Measurements from ENCODE around the gene MTARC2. TPM values are rescaled to one million over a fixed set of nuclear protein-coding genes. Genes with fewer than 3 reads are reported as not detected.

Gene MTARC2
- total and polyA plus RNA-seq, 2 of the 13 experiments (the other 11 are each of a cell fraction or from before 2014, with no cell fraction given), result 8.5 to 10.1 TPM

DNA sequence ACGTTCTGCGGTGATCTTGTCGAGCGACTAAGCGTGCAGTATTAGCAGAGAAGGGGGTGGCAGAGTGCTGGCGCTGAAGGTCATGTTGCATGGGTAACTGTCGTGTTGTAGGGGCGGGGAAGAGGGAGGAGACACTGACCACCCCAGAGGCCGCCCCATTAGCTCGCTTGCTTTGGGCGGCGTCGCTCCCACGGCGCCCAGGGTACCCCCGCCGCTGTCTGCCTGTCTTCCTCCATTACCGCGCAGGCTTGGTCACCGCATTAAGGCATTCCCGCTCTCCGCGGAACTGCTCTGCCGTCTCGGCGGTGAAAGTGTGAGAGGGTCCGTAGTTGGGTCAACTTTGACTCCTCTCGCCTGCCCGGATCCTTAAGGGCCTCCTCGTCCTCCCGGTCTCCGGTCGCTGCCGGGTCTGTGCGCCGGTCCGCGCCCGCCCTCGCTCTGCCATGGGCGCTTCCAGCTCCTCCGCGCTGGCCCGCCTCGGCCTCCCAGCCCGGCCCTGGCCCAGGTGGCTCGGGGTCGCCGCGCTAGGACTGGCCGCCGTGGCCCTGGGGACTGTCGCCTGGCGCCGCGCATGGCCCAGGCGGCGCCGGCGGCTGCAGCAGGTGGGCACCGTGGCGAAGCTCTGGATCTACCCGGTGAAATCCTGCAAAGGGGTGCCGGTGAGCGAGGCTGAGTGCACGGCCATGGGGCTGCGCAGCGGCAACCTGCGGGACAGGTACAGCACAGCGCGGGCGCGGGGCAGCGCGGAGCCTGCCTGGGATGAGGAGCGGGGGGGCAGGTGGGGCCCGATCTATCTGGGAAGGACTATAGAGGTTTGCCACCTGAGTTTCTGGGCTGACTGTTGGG is at the start of gene MTARC2 (continued):
- TF ChIP-seq, protein P1, sequence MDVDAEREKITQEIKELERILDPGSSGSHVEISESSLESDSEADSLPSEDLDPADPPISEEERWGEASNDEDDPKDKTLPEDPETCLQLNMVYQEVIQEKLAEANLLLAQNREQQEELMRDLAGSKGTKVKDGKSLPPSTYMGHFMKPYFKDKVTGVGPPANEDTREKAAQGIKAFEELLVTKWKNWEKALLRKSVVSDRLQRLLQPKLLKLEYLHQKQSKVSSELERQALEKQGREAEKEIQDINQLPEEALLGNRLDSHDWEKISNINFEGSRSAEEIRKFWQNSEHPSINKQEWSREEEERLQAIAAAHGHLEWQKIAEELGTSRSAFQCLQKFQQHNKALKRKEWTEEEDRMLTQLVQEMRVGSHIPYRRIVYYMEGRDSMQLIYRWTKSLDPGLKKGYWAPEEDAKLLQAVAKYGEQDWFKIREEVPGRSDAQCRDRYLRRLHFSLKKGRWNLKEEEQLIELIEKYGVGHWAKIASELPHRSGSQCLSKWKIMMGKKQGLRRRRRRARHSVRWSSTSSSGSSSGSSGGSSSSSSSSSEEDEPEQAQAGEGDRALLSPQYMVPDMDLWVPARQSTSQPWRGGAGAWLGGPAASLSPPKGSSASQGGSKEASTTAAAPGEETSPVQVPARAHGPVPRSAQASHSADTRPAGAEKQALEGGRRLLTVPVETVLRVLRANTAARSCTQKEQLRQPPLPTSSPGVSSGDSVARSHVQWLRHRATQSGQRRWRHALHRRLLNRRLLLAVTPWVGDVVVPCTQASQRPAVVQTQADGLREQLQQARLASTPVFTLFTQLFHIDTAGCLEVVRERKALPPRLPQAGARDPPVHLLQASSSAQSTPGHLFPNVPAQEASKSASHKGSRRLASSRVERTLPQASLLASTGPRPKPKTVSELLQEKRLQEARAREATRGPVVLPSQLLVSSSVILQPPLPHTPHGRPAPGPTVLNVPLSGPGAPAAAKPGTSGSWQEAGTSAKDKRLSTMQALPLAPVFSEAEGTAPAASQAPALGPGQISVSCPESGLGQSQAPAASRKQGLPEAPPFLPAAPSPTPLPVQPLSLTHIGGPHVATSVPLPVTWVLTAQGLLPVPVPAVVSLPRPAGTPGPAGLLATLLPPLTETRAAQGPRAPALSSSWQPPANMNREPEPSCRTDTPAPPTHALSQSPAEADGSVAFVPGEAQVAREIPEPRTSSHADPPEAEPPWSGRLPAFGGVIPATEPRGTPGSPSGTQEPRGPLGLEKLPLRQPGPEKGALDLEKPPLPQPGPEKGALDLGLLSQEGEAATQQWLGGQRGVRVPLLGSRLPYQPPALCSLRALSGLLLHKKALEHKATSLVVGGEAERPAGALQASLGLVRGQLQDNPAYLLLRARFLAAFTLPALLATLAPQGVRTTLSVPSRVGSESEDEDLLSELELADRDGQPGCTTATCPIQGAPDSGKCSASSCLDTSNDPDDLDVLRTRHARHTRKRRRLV (CRISPR knock-in tag; IDR thresholded peaks at IDR 0.05), result no peak
- TF ChIP-seq CEBPB (IDR thresholded peaks at IDR 0.05; ENCODE audit: borderline replicate concordance, low read depth, low read length) (no peak), ZNF550 (CRISPR knock-in tag; IDR thresholded peaks at IDR 0.05; ENCODE audit: borderline replicate concordance) (no peak), GABPB1 (CRISPR knock-in tag; IDR thresholded peaks at IDR 0.05) (peak; percentile 63; the same call in 1 of the 2 replicates), HNRNPLL (IDR thresholded peaks at IDR 0.05; ENCODE audit: low read depth, low read length, poor library complexity, severe bottlenecking) (peak; percentile 84), ZNF761 (CRISPR knock-in tag; conservative IDR thresholded peaks at IDR 0.05) (no peak), MBNL3 (CRISPR knock-in tag; conservative IDR thresholded peaks at IDR 0.05) (no peak), NR1H2 (CRISPR knock-in tag; IDR thresholded peaks at IDR 0.05; ENCODE audit: borderline replicate concordance, low read depth) (no peak), SKI (IDR thresholded peaks at IDR 0.05; ENCODE audit: partially characterized antibody) (peak; percentile 55), MTA1 (CRISPR knock-in tag; IDR thresholded peaks at IDR 0.05; ENCODE audit: borderline replicate concordance) (peak; percentile 61; the same call in 1 of the 2 replicates), XRCC5 (optimal IDR thresholded peaks at IDR 0.05; ENCODE audit: low read length) (peak; percentile 12), RFXANK (CRISPR knock-in tag; IDR thresholded peaks at IDR 0.05) (no peak), ZNF773 (CRISPR knock-in tag; IDR thresholded peaks at IDR 0.05; ENCODE audit: borderline replicate concordance) (no peak; the same call in 1 of the 2 replicates), GABPA (IDR thresholded peaks at IDR 0.05; ENCODE audit: low read depth, low read length) (no peak), GABPA (CRISPR knock-in tag; IDR thresholded peaks at IDR 0.05; ENCODE audit: low read depth) (no peak)
- TF ChIP-seq, protein P2, sequence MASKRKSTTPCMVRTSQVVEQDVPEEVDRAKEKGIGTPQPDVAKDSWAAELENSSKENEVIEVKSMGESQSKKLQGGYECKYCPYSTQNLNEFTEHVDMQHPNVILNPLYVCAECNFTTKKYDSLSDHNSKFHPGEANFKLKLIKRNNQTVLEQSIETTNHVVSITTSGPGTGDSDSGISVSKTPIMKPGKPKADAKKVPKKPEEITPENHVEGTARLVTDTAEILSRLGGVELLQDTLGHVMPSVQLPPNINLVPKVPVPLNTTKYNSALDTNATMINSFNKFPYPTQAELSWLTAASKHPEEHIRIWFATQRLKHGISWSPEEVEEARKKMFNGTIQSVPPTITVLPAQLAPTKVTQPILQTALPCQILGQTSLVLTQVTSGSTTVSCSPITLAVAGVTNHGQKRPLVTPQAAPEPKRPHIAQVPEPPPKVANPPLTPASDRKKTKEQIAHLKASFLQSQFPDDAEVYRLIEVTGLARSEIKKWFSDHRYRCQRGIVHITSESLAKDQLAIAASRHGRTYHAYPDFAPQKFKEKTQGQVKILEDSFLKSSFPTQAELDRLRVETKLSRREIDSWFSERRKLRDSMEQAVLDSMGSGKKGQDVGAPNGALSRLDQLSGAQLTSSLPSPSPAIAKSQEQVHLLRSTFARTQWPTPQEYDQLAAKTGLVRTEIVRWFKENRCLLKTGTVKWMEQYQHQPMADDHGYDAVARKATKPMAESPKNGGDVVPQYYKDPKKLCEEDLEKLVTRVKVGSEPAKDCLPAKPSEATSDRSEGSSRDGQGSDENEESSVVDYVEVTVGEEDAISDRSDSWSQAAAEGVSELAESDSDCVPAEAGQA (IDR thresholded peaks at IDR 0.05; ENCODE audit: low read depth), result no peak
- TF ChIP-seq, protein P2 (CRISPR knock-in tag; IDR thresholded peaks at IDR 0.05; ENCODE audit: borderline replicate concordance), result no peak

Data from HepG2 (cell line).